H1 (cell line): Measurements from ENCODE around the gene DPPA5. TPM values are rescaled to one million over a fixed set of nuclear protein-coding genes. Genes with fewer than 3 reads are reported as not detected.

ENCODE experiments used
- BCL11A ChIP-seq, 2 experiments: IDR thresholded peaks; one replicate each; pipeline ENCODE4 v1.6.1; 2011; ENCODE audit warnings: low read depth in 2 of 2, low read length in 2 of 2, mild to moderate bottlenecking in 2 of 2
- CBX8 ChIP-seq: fragments of 300-800, 300-1000 bp; sonication (generic); IDR thresholded peaks from 2 replicates; pipeline ENCODE4 v1.7.1; 2016; ENCODE audit warnings: low read depth, low read length, borderline replicate concordance
- EZH2 ChIP-seq: fragments of 200-600 bp; sonication (generic); IDR thresholded peaks from 2 replicates; pipeline ENCODE4 v1.7.1; 2012; ENCODE audit warnings: low read depth, mild to moderate bottlenecking, moderate library complexity, low read length, inconsistent platforms; ENCODE audit not compliant: severe bottlenecking
- KDM1A ChIP-seq: fragments of 200-600, 300-600 bp; sonication (generic); IDR thresholded peaks from 2 replicates; pipeline ENCODE4 v1.7.1; 2016; ENCODE audit warnings: mild to moderate bottlenecking, low read length, borderline replicate concordance
- KDM5A ChIP-seq: fragments of 200-600 bp; IDR thresholded peaks from 2 replicates; pipeline ENCODE4 v1.7.1; 2012; ENCODE audit warnings: mild to moderate bottlenecking, low read length, inconsistent platforms, mixed read lengths
- NANOG ChIP-seq: IDR thresholded peaks from 2 replicates; pipeline ENCODE4 v1.6.1; 2011; ENCODE audit warnings: low read length, low read depth, mild to moderate bottlenecking, inconsistent platforms; ENCODE audit not compliant: insufficient read depth, poor library complexity, severe bottlenecking
- PHF8 ChIP-seq: fragments of 200-600 bp; sonication (generic); conservative IDR thresholded peaks from 2 replicates; pipeline ENCODE4 v1.7.1; 2012; ENCODE audit warnings: low read depth, mild to moderate bottlenecking, inconsistent platforms, low read length, moderate library complexity
- POLR2AphosphoS5 ChIP-seq: IDR thresholded peaks from 2 replicates; pipeline ENCODE4 v1.6.1; 2011; ENCODE audit warnings: low read depth, low read length
- SIN3A ChIP-seq, 2 experiments: IDR thresholded peaks in 1 of 2; conservative IDR thresholded peaks in 1 of 2; 2 replicates each; pipeline ENCODE4 v1.6.1; 2011 to 2012; ENCODE audit warnings: low read length in 2 of 2, improper control_type of control experiment in 1 of 2, low read depth in 1 of 2, mild to moderate bottlenecking in 1 of 2
- SRF ChIP-seq: IDR thresholded peaks from 2 replicates; pipeline ENCODE4 v1.6.1; 2011; ENCODE audit warnings: mild to moderate bottlenecking, low read depth, low read length, moderate library complexity
- TAF1 ChIP-seq: IDR thresholded peaks from 2 replicates; pipeline ENCODE4 v1.6.1; 2011; ENCODE audit warnings: mild to moderate bottlenecking, low read depth, low read length
- polyA plus RNA-seq, 7 experiments: library from polyadenylated mRNA; depleted of rRNA in 3 of 7; stranded (reverse) in 5 of 7; unstranded in 2 of 7; fragments of >200 nt in 5 of 7; fragments of 200-250 nt in 2 of 7; gene quantifications; 1 replicate in 5 of 7; 2 replicates in 1 of 7; 4 replicates in 1 of 7; pipeline versions ENCODE4 v1.2.1 to v1.2.3, GENCODE V29; 2011 to 2013; ENCODE audit warnings: missing spikeins in 2 of 7, mixed read lengths in 2 of 7
- total RNA-seq: library from RNA; stranded (reverse); fragmentation: NEBNext Ultra II Directional; extraction: Animal tissue kit (Norgen Biotek cat#: 25700); gene quantifications from 2 replicates; pipeline ENCODE4 v1.2.1, GENCODE V29; 2021
- TF ChIP-seq, protein P1 (sequence below): fragments of 300-600 bp; sonication (generic); IDR thresholded peaks from 2 replicates; pipeline ENCODE4 v1.7.1; 2012; ENCODE audit warnings: low read length, moderate library complexity, mild to moderate bottlenecking, inconsistent platforms; ENCODE audit not compliant: insufficient replicate concordance

Gene DPPA5
- total and polyA plus RNA-seq, 2 of the 8 experiments (the other 6 are each of a cell fraction or from before 2014, with no cell fraction given), result 2.0 to 2.9 TPM

- TF ChIP-seq, protein P1, sequence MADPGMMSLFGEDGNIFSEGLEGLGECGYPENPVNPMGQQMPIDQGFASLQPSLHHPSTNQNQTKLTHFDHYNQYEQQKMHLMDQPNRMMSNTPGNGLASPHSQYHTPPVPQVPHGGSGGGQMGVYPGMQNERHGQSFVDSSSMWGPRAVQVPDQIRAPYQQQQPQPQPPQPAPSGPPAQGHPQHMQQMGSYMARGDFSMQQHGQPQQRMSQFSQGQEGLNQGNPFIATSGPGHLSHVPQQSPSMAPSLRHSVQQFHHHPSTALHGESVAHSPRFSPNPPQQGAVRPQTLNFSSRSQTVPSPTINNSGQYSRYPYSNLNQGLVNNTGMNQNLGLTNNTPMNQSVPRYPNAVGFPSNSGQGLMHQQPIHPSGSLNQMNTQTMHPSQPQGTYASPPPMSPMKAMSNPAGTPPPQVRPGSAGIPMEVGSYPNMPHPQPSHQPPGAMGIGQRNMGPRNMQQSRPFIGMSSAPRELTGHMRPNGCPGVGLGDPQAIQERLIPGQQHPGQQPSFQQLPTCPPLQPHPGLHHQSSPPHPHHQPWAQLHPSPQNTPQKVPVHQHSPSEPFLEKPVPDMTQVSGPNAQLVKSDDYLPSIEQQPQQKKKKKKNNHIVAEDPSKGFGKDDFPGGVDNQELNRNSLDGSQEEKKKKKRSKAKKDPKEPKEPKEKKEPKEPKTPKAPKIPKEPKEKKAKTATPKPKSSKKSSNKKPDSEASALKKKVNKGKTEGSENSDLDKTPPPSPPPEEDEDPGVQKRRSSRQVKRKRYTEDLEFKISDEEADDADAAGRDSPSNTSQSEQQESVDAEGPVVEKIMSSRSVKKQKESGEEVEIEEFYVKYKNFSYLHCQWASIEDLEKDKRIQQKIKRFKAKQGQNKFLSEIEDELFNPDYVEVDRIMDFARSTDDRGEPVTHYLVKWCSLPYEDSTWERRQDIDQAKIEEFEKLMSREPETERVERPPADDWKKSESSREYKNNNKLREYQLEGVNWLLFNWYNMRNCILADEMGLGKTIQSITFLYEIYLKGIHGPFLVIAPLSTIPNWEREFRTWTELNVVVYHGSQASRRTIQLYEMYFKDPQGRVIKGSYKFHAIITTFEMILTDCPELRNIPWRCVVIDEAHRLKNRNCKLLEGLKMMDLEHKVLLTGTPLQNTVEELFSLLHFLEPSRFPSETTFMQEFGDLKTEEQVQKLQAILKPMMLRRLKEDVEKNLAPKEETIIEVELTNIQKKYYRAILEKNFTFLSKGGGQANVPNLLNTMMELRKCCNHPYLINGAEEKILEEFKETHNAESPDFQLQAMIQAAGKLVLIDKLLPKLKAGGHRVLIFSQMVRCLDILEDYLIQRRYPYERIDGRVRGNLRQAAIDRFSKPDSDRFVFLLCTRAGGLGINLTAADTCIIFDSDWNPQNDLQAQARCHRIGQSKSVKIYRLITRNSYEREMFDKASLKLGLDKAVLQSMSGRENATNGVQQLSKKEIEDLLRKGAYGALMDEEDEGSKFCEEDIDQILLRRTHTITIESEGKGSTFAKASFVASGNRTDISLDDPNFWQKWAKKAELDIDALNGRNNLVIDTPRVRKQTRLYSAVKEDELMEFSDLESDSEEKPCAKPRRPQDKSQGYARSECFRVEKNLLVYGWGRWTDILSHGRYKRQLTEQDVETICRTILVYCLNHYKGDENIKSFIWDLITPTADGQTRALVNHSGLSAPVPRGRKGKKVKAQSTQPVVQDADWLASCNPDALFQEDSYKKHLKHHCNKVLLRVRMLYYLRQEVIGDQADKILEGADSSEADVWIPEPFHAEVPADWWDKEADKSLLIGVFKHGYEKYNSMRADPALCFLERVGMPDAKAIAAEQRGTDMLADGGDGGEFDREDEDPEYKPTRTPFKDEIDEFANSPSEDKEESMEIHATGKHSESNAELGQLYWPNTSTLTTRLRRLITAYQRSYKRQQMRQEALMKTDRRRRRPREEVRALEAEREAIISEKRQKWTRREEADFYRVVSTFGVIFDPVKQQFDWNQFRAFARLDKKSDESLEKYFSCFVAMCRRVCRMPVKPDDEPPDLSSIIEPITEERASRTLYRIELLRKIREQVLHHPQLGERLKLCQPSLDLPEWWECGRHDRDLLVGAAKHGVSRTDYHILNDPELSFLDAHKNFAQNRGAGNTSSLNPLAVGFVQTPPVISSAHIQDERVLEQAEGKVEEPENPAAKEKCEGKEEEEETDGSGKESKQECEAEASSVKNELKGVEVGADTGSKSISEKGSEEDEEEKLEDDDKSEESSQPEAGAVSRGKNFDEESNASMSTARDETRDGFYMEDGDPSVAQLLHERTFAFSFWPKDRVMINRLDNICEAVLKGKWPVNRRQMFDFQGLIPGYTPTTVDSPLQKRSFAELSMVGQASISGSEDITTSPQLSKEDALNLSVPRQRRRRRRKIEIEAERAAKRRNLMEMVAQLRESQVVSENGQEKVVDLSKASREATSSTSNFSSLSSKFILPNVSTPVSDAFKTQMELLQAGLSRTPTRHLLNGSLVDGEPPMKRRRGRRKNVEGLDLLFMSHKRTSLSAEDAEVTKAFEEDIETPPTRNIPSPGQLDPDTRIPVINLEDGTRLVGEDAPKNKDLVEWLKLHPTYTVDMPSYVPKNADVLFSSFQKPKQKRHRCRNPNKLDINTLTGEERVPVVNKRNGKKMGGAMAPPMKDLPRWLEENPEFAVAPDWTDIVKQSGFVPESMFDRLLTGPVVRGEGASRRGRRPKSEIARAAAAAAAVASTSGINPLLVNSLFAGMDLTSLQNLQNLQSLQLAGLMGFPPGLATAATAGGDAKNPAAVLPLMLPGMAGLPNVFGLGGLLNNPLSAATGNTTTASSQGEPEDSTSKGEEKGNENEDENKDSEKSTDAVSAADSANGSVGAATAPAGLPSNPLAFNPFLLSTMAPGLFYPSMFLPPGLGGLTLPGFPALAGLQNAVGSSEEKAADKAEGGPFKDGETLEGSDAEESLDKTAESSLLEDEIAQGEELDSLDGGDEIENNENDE, result no peak
- TF ChIP-seq SRF (no peak), KDM5A (no peak), NANOG (no peak), TAF1 (no peak), PHF8 (no peak), SIN3A (conservative IDR thresholded peaks at IDR 0.05 in 1 of 2, IDR thresholded peaks at IDR 0.05 in 1 of 2; ENCODE audit: low read depth in 1 of 2, low read length in 2 of 2) (no peak), BCL11A (IDR thresholded peaks at IDR 0.05; ENCODE audit: low read depth in 2 of 2, low read length in 2 of 2) (no peak), KDM1A (no peak), EZH2 (no peak), POLR2AphosphoS5 (no peak), CBX8 (no peak)
These were observed 41.8 kb upstream of the DPPA5 start (continued) for GRCh38 chr6:73395875-73396274.
